Measurements from ENCODE around the gene ASCL2.
"Not testable (repeated sequence)": the region's sequence is repeated elsewhere in the genome, so short reads cannot be mapped to it uniquely, and the experiment has no call there.

The ASCL2 gene

GRCh38 chr11:2289350-2289749 lies 19.0 kb upstream of the ASCL2 start:
- no peak for DNase-seq (ENCODE audit: low read depth)
- H3K4me3 ChIP-seq (ENCODE audit: low read length) = no peak overlapping the region
- no peak for TF ChIP-seq CTCF (IDR thresholded peaks at IDR 0.05; ENCODE audit: insufficient read depth, low read depth, low read length, missing control alignments)

DNA sequence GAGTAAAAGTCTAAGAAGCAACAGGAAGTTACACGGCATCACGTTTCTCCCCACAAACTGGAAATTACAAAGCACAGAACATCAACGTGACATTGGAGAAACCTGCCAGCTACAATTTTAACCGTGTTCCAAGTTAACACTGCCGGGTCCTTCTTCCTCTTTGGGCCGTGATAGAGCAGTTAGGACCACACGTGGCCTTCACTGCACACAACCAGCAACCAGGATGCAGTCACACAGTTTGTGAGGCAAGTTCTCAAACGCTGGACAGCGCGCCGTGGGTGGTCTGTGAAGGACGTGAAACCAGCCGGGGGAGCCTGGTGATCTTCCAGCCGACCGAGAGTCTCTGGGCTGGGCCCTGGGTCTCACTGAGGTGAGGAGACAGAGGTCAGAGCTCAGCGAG lies 16.7 kb upstream of the ASCL2 start:
- DNase-seq (ENCODE audit: low read depth) = no peak

DNA sequence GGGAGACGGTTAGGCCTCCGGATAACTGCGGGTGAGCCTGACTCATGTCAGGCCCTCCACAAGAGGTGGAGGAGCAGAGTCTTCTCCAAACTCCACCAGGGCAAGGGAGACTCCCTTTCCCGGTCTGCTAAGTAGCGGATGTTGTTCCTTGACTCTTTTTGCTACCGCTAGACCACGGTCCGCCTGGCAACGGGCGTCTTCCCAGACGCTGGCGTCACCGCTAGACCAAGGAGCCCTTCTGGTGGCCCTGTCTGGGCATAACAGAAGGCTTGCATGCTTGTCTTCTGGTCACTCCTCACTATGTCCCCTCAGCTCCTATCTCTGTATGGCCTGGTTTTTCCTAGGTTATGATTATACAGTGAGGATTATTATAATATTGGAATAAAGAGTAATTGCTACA lies 16.0 kb upstream of the ASCL2 start:
- H3K4me3 ChIP-seq (ENCODE audit: low read length); DNase-seq (ENCODE audit: low read depth): not testable (repeated sequence)

More for the DNA sequence above, 16.7 kb upstream of the ASCL2 start:
- no peak for TF ChIP-seq CTCF (IDR thresholded peaks at IDR 0.05; ENCODE audit: insufficient read depth, low read depth, low read length, missing control alignments)
- no peak overlapping the region for H3K4me3 ChIP-seq (ENCODE audit: low read length)

DNA sequence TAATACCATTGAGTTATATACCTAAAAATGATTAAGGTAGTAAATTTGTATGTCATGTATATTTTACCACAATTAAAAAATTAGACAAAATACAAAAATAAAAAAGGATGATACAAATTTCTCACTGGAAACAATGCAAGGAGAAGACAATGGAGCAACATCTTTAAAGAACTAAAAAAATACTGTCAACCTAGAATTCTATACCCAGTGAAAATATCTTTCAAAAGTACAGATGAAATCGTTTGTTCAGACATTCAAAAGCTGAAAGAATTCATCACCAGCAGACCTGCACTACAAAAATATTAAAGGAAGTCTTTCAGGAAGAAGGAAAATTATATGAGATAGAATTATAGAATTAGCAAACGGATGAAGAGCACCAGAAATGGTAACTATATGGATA lies 9.8 kb upstream of the ASCL2 start:
- no peak for DNase-seq (ENCODE audit: low read depth)
- TF ChIP-seq CTCF (IDR thresholded peaks at IDR 0.05; ENCODE audit: insufficient read depth, low read depth, low read length, missing control alignments) = no peak

DNA sequence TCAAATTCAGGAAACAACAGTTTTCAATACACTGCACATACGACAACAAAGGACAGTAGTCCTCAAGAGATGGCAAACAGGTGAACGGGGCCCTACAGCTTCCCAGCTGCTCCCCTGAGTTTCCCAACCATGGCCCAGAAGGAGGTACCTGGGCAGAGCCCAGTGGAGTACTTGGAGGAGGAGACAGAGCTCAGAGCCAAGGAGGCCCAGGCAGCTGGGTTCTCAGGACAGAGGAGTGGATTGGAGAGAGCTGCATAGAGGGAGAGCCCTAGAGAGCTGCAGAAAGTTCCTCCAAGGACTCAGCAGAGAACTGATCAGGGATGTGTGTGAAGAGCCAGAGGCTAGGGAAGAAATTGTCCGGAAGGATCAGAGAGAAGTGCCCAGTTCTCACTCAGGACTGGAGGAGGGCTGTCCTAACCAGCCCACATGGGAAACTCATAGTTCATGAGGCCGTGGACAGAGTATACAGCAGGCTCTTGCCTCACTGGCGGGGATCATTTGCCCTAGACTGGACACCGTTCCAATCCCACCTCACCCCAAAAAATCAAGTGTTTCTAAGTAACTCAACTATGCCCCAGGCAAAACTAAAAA lies 7.6 kb upstream of the ASCL2 start:
- no peak for TF ChIP-seq CTCF (IDR thresholded peaks at IDR 0.05; ENCODE audit: insufficient read depth, low read depth, low read length, missing control alignments)
- H3K4me3 ChIP-seq (ENCODE audit: low read length) = no peak overlapping the region
- no peak for DNase-seq (ENCODE audit: low read depth)

More for the DNA sequence above, 9.8 kb upstream of the ASCL2 start:
- H3K4me3 ChIP-seq (ENCODE audit: low read length) = no peak overlapping the region

- TF ChIP-seq CTCF (IDR thresholded peaks at IDR 0.05; ENCODE audit: insufficient read depth, low read depth, low read length, missing control alignments) = no peak
- no peak overlapping the region for H3K4me3 ChIP-seq (ENCODE audit: low read length)
- no peak for DNase-seq (ENCODE audit: low read depth)
These were observed 6.6 kb upstream of the ASCL2 start for GRCh38 chr11:2277008-2277346.

- no peak for TF ChIP-seq CTCF (IDR thresholded peaks at IDR 0.05; ENCODE audit: insufficient read depth, low read depth, low read length, missing control alignments)
- H3K4me3 ChIP-seq (ENCODE audit: low read length) = no peak overlapping the region
These were observed 6.1 kb upstream of the ASCL2 start for GRCh38 chr11:2276280-2277007.

More at GRCh38 chr11:2276280-2277007, 6.1 kb upstream of the ASCL2 start:
- DNase-seq (ENCODE audit: low read depth) = no peak
